Activated T-cell treated with anti-CD3 and anti-CD28 coated beads for 4 hours (primary cell): Measurements from ENCODE around the gene ATOSA.

Experiments used
- DNase-seq: peaks from one replicate; pipeline ENCODE4 v3.0.0-alpha.2; 2020

Gene ATOSA

GRCh38 chr15:52682781-52683180 is 3.6 kb upstream of the ATOSA start:
- no peak for DNase-seq

GRCh38 chr15:52682200-52682599 is 3.0 kb upstream of the ATOSA start:
- no peak for DNase-seq

- DNase-seq = no peak
Measured at GRCh38 chr15:52681441-52681840, 2.3 kb upstream of the ATOSA start.

GRCh38 chr15:52680761-52681160 is 1.6 kb upstream of the ATOSA start:
- no peak for DNase-seq

- no peak for DNase-seq
Measured at GRCh38 chr15:52680041-52680391, 828 bp upstream of the ATOSA start.

GRCh38 chr15:52678468-52679231 is 538 bp downstream of the ATOSA start:
- DNase-seq = peak; percentile 10

- DNase-seq = peak; percentile 23
Measured at GRCh38 chr15:52677593-52678467, 1.4 kb downstream of the ATOSA start.

- DNase-seq = no peak
Measured at GRCh38 chr15:52674831-52675230, 4.4 kb downstream of the ATOSA start.

- no peak for DNase-seq
Measured at GRCh38 chr15:52673734-52674133, 5.5 kb downstream of the ATOSA start.

GRCh38 chr15:52673312-52673711 is 5.9 kb downstream of the ATOSA start:
- DNase-seq = no peak

- no peak for DNase-seq
Measured at GRCh38 chr15:52672661-52673060, 6.5 kb downstream of the ATOSA start.

GRCh38 chr15:52670087-52670486 is 9.1 kb downstream of the ATOSA start:
- DNase-seq = no peak

GRCh38 chr15:52668133-52668532 is 11.1 kb downstream of the ATOSA start:
- DNase-seq = no peak

- DNase-seq = no peak
Measured at GRCh38 chr15:52667597-52667996, 11.6 kb downstream of the ATOSA start.

- no peak for DNase-seq
Measured at GRCh38 chr15:52663536-52664294, 15.5 kb downstream of the ATOSA start.

GRCh38 chr15:52661909-52662308 is 17.3 kb downstream of the ATOSA start:
- DNase-seq = no peak

GRCh38 chr15:52660192-52660591 is 19.0 kb downstream of the ATOSA start:
- no peak for DNase-seq

GRCh38 chr15:52658955-52659354 is 20.2 kb downstream of the ATOSA start:
- no peak for DNase-seq

GRCh38 chr15:52657338-52657737 is 21.9 kb downstream of the ATOSA start:
- DNase-seq = no peak

GRCh38 chr15:52656412-52656811 is 22.8 kb downstream of the ATOSA start:
- DNase-seq = no peak

- DNase-seq = no peak
Measured at GRCh38 chr15:52653431-52653964, 25.7 kb downstream of the ATOSA start.

- no peak for DNase-seq
Measured at GRCh38 chr15:52652984-52653383, 26.2 kb downstream of the ATOSA start.

- DNase-seq = no peak
Measured at GRCh38 chr15:52652286-52652685, 26.9 kb downstream of the ATOSA start.
